ENCODE measurements around the gene G6PD.
"Not testable (repeated sequence)": the region's sequence is repeated elsewhere in the genome, so short reads cannot be mapped to it uniquely, and the experiment has no call there.

DNA sequence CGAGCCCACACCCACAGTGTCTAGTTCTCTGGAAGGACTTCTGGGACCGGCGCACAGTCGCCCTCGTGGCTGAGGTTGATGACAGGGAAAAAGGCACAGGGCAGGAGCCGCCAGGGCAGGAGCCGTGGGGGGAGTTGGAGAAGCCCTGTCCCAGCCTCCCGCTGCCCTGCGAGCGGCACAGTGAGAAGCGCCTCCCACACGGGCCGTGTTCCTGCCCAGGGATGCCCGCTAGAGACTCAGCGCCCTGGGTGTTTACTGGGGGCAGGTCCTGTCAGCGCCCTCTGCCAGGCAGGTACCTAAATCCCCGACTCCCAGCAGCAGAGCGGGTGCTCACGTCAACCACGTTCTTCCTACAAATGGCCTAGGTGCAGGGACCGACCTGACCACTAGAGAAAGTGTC, 12.2 kb upstream of the G6PD start:
- TF ChIP-seq, protein P1, sequence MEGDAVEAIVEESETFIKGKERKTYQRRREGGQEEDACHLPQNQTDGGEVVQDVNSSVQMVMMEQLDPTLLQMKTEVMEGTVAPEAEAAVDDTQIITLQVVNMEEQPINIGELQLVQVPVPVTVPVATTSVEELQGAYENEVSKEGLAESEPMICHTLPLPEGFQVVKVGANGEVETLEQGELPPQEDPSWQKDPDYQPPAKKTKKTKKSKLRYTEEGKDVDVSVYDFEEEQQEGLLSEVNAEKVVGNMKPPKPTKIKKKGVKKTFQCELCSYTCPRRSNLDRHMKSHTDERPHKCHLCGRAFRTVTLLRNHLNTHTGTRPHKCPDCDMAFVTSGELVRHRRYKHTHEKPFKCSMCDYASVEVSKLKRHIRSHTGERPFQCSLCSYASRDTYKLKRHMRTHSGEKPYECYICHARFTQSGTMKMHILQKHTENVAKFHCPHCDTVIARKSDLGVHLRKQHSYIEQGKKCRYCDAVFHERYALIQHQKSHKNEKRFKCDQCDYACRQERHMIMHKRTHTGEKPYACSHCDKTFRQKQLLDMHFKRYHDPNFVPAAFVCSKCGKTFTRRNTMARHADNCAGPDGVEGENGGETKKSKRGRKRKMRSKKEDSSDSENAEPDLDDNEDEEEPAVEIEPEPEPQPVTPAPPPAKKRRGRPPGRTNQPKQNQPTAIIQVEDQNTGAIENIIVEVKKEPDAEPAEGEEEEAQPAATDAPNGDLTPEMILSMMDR (IDR thresholded peaks at IDR 0.05), result not testable (repeated sequence)
- TF ChIP-seq POLR2AphosphoS5 (IDR thresholded peaks at IDR 0.05; ENCODE audit: insufficient read depth in 1 of 2, low read depth in 1 of 2); POLR2A (IDR thresholded peaks at IDR 0.05): not testable (repeated sequence)
